ENCODE results near the gene APLF.

- no peak for TF ChIP-seq REST (IDR thresholded peaks at IDR 0.05; ENCODE audit: unreplicated experiment)
- no peak for TF ChIP-seq CTCF (conservative IDR thresholded peaks at IDR 0.05; ENCODE audit: low read depth in 2 of 2)
- TF ChIP-seq EZH2phosphoT487 (IDR thresholded peaks at IDR 0.05; ENCODE audit: unreplicated experiment), result no peak
- no peak for TF ChIP-seq POLR2AphosphoS5 (IDR thresholded peaks at IDR 0.05; ENCODE audit: low read depth)
- no peak for TF ChIP-seq CREB1 (CRISPR knock-in tag; IDR thresholded peaks at IDR 0.05; ENCODE audit: low read depth)
- no peak for TF ChIP-seq EZH2 (IDR thresholded peaks at IDR 0.05; ENCODE audit: low read depth, unreplicated experiment)
- TF ChIP-seq ZNF462 (CRISPR knock-in tag; IDR thresholded peaks at IDR 0.05), result no peak
- TF ChIP-seq ETS1 (IDR thresholded peaks at IDR 0.05), result no peak
- no peak for TF ChIP-seq ZNF114 (CRISPR knock-in tag; IDR thresholded peaks at IDR 0.05)
- no peak for TF ChIP-seq JUNB (IDR thresholded peaks at IDR 0.05; ENCODE audit: unreplicated experiment)
- no peak for TF ChIP-seq ZNF331 (CRISPR knock-in tag; IDR thresholded peaks at IDR 0.05; ENCODE audit: low read depth)
- TF ChIP-seq NANOG (IDR thresholded peaks at IDR 0.05; ENCODE audit: borderline replicate concordance), result no peak
Measured at GRCh38 chr2:68448671-68449653, 18.4 kb upstream of the APLF start.
